IPS DF 4.7 (cell line): ENCODE measurements around the gene ZRSR2.

Source experiments
- DNase-seq: peaks from one replicate; pipeline ENCODE4 v3.0.0-alpha.2; 2013; ENCODE audit warnings: low spot score; ENCODE audit errors: extremely low read depth

ZRSR2 gene

DNA sequence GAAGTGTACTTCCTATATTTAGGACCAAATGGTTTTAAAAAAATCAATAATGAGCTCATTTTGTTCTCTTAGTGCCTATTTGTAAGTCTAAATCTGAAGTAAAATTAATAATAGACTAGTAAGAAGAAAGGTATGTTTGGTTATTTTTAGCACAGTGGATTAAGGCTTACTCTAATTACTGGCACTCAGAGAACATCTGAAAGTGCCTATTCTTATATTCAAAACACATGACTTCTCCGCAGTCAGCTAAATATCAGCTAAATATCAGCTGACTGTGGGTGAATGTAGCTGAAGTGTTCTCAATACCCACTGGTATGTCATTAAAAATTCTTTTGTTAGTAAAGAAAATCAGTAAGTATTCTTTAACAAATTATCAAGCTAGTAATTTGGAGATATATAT, 58.3 kb downstream of the ZRSR2 start:
- DNase-seq = no peak

DNA sequence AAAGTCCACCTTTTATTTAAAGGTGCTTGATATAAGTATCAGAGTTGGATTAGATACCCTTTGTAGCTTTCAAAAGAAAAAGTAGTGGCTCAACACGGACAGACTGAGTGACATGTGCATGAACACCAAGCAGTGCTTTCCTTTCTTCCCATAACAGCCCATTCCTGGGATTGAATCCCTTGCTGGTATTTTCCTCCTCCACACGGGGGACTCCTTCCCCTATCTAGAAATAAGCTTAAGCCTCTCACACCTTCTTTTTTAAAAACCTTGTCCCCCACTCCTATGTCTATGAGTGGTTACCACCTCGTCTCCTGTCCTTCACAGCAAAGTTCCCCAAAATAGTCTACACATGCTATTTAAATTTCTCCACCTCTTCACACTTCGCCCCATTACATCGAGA, 59.3 kb downstream of the ZRSR2 start:
- no peak for DNase-seq

DNA sequence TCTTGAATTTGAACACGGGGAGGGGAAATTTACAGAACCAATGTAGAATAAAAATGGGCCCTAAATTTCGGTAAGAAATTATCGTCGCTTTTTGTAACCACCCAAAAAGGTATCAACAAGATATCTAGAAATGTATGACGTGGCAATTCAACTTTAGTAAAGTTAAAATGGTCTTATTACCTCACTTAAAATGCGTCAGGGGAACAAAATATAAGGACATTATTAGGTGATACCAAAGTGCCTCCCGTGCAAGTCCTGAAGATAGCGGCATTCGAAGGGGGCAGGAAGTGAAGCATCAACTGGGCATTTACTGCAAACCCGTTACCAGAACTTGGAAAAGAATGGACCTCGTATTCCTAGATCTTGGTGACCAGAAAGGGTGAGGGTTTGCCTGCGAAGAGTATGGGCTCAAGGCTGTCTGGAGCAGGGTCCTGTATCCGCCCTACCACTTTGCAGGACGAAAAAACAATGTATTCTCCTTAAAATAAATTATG, 63.3 kb downstream of the ZRSR2 start:
- no peak for DNase-seq

- no peak for DNase-seq
Observed at GRCh38 chrX:15854080-15854655, 63.9 kb downstream of the ZRSR2 start.

- no peak for DNase-seq
Observed at GRCh38 chrX:15854712-15855567, 64.7 kb downstream of the ZRSR2 start, which contains the start of gene AP1S2. Gene AP1S2, minus strand, starts transcription at chrX:15854813. Its CDS starts 2,289 bp downstream, at chrX:15852524.

DNA sequence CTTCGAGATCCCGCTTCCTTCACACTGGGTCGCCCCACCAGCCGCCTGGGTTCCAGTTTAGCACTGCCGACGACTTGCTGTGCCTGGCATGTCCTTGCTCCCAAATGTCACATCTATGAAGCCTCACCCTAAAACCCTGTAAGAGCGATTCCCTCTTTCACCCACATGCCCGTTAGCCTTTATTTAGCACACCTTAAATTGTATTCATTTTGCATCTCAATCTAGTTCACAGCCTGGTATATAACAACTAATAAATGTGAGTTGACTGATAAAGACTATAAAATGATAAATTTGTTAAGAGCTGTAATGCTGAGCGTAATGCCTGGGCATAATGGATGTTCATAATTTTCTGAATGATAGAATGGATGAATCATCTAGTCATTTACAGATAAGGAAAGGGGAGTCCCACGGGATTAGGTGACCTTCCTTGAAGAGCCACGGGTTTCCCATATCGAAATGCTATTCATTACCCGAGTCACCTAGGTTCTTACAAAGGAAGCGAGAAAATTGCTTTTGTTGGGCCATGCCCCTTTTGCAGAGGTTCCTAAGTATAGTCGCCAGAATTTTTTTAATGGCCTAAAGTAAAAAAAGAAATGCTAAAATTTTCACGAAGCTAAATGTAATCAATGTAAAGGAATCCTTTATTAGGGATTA, 65.4 kb downstream of the ZRSR2 start:
- no peak for DNase-seq

- DNase-seq = no peak
Observed at GRCh38 chrX:15856222-15856587, 65.9 kb downstream of the ZRSR2 start.

DNA sequence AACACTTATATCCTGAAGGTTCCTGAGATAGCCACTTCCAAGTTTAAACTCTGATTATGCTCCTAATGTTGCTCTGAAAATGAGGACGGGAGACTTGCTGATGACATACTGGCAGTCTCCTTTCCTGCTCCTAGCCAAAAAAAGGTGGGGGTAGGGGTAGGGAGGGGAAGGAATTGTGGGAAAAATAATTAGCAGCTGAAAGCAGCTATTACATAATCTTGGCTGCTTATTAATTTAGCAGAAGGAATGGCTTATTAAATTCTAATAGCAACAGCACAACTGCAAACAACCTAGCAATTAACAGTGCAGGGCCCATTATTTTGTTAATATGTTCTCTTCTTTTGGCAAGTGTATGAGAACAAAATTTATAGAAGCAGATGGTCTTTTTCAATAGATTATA, 66.4 kb downstream of the ZRSR2 start:
- DNase-seq = no peak

- no peak for DNase-seq
Observed at GRCh38 chrX:15858051-15858450, 67.8 kb downstream of the ZRSR2 start.

- no peak for DNase-seq
Observed at GRCh38 chrX:15860921-15861320, 70.6 kb downstream of the ZRSR2 start.

DNA sequence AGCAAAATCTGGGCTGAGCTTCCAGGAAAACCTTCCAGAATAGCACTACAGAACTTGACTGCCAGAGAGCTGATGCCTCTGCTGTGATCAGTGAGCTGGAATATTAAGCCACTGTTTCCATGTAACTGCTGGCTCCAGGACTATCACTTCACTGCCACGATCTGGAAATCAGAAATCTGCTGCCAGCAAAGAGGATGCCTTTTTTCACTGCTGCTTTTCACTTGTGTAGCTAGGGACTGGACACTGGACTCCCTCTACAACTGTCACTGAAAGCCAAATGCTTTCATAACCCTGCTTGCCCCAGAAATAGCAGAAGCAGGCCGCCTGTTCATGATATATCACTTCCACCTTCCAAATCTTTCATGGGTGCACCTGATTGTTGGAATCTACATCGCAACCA, 73.7 kb downstream of the ZRSR2 start:
- DNase-seq = no peak

DNA sequence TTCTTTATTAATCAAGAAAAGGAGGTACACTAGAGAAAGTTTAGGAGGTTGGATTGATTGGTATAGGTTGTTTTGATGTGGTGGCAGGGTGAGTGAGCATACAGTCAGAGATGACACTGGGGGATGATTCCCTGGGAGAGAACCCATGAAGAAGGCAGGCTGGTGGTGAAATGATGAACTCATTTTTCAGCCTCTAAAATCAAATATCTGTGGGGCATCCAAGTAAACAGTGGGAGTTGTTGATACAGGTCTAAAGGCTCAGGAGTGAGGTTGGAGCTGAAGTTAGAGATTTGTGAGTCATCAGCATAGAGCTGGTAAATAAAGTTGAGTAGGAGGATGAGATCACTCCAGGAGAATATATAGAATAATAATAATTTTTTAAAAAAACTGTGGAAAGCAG, 74.3 kb downstream of the ZRSR2 start:
- DNase-seq = no peak

DNA sequence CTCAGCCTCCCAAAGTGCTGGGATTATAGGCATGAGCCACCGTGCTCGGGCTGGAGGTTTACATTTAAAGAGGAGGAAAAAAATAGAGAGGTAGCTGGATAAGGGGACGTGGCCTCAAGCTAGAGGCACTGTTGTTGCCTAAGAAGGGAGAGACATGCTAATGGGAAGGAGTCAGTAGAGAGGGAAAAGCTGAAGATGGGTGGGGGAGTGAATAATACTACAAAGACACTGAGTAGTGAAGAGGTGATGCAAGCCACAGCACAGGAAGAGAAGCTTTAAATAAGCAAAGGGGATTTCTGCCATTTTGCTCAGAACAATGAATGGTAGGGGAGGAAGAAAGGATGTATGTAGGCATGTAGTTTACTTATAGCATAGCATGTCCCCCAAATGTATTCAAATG, 75.9 kb downstream of the ZRSR2 start:
- DNase-seq = no peak

- no peak for DNase-seq
Observed at GRCh38 chrX:15869695-15870094, 79.4 kb downstream of the ZRSR2 start.

GRCh38 chrX:15870310-15870709, 80.0 kb downstream of the ZRSR2 start:
- no peak for DNase-seq
